ENCODE data around the gene CRYBA2. TPM values are rescaled to one million over a fixed set of nuclear protein-coding genes. Genes with fewer than 3 reads are reported as not detected.

The CRYBA2 gene
- total and polyA plus RNA-seq, 2 of the 8 experiments (the other 6 are each of a cell fraction or from before 2014, with no cell fraction given): not detected

DNA sequence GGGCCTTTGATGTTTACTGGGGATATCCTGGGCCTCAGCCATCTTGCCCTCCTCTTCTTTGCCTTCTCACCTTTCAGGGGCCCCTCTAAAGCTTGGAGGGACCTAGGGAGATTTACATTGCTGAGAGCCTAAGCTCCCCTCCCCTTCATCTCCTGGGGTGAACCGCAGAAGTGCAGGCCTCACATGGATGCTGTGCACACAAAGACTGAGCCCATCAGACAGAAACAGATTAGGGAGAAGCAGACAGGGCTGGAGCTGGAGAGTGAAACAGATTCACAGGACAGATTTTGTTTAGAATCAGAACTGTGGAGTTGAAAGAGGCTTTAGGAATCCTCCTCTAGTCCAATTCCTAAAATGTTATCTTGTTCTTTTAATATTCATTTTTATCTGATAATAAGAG, 37.2 kb downstream of the CRYBA2 start (continued):
- no peak for TF ChIP-seq SUZ12 (IDR thresholded peaks at IDR 0.05; ENCODE audit: low read length)
